Measurements from ENCODE around the gene HPCAL1.

The HPCAL1 gene

GRCh38 chr2:10372862-10373240 is 70.1 kb downstream of the HPCAL1 start:
- no peak for DNase-seq

- no peak for DNase-seq
These were observed 71.2 kb downstream of the HPCAL1 start for GRCh38 chr2:10373931-10374330.

GRCh38 chr2:10374362-10374943 is 71.7 kb downstream of the HPCAL1 start:
- no peak for DNase-seq

GRCh38 chr2:10375570-10376281 is 73.0 kb downstream of the HPCAL1 start:
- DNase-seq = peak; percentile 90

- no peak for DNase-seq
These were observed 74.5 kb downstream of the HPCAL1 start for GRCh38 chr2:10377052-10377746.

- DNase-seq = no peak
These were observed 75.0 kb downstream of the HPCAL1 start for GRCh38 chr2:10377747-10378085.

GRCh38 chr2:10378189-10378588 is 75.5 kb downstream of the HPCAL1 start:
- no peak for DNase-seq

- DNase-seq = no peak
These were observed 77.6 kb downstream of the HPCAL1 start for GRCh38 chr2:10380048-10380926.

GRCh38 chr2:10381997-10382353 is 79.3 kb downstream of the HPCAL1 start:
- DNase-seq = no peak

GRCh38 chr2:10382354-10383061 is 79.8 kb downstream of the HPCAL1 start:
- DNase-seq = no peak

- DNase-seq = no peak
These were observed 81.4 kb downstream of the HPCAL1 start for GRCh38 chr2:10383960-10384734.

GRCh38 chr2:10385501-10385900 is 82.8 kb downstream of the HPCAL1 start:
- DNase-seq = no peak

- DNase-seq = no peak
These were observed 83.4 kb downstream of the HPCAL1 start for GRCh38 chr2:10385933-10386773.

GRCh38 chr2:10387033-10387432 is 84.3 kb downstream of the HPCAL1 start:
- DNase-seq = no peak

- no peak for DNase-seq
These were observed 86.4 kb downstream of the HPCAL1 start for GRCh38 chr2:10388954-10389560.

GRCh38 chr2:10389573-10389972 is 86.9 kb downstream of the HPCAL1 start:
- no peak for DNase-seq

GRCh38 chr2:10390369-10390801 is 87.7 kb downstream of the HPCAL1 start:
- DNase-seq = no peak

- no peak for DNase-seq
These were observed 89.4 kb downstream of the HPCAL1 start for GRCh38 chr2:10392100-10392499.

- no peak for DNase-seq
These were observed 89.8 kb downstream of the HPCAL1 start for GRCh38 chr2:10392548-10392947.

GRCh38 chr2:10392951-10393639 is 90.4 kb downstream of the HPCAL1 start:
- DNase-seq = no peak

Data from NCI-H1105 (cell line).